Activated naive CD4-positive, alpha-beta T cell treated with Interleukin-2 at 50 U/mL for 16 hours (primary cell): ENCODE measurements around the gene DNAJB4.
A peak's percentile ranks its signal among the peaks of the same experiment; 100 is the strongest.
"Not testable (repeated sequence)": the region's sequence is repeated elsewhere in the genome, so short reads cannot be mapped to it uniquely, and the experiment has no call there.

Experiments used
- DNase-seq: peaks from one replicate; pipeline ENCODE4 v3.0.0-alpha.2; 2020

DNAJB4 gene

GRCh38 chr1:78004719-78005447 lies at the start of gene DNAJB4:
Gene DNAJB4 (plus strand): TSS chr1:78004939. CDS start chr1:78005111, 172 bp downstream.
- DNase-seq, result peak; percentile 52

GRCh38 chr1:77955709-77956108 lies 49.0 kb upstream of the DNAJB4 start:
- no peak for DNase-seq

- DNase-seq, result no peak
Measured at GRCh38 chr1:77956464-77956863, 48.3 kb upstream of the DNAJB4 start.

- no peak for DNase-seq
Measured at GRCh38 chr1:77958391-77958790, 46.3 kb upstream of the DNAJB4 start.

GRCh38 chr1:77958850-77959249 lies 45.9 kb upstream of the DNAJB4 start:
- no peak for DNase-seq

GRCh38 chr1:77961392-77961791 lies 43.3 kb upstream of the DNAJB4 start:
- DNase-seq, result no peak

- DNase-seq, result no peak
Measured at GRCh38 chr1:77966291-77966690, 38.4 kb upstream of the DNAJB4 start.

- no peak for DNase-seq
Measured at GRCh38 chr1:77970192-77970591, 34.5 kb upstream of the DNAJB4 start.

GRCh38 chr1:77972080-77972479 lies 32.7 kb upstream of the DNAJB4 start:
- no peak for DNase-seq

GRCh38 chr1:77975386-77975785 lies 29.4 kb upstream of the DNAJB4 start:
- no peak for DNase-seq

- DNase-seq, result no peak
Measured at GRCh38 chr1:77975907-77976306, 28.8 kb upstream of the DNAJB4 start.

GRCh38 chr1:77976433-77977076 lies 28.2 kb upstream of the DNAJB4 start:
- no peak for DNase-seq

- no peak for DNase-seq
Measured at GRCh38 chr1:77977989-77978292, 26.8 kb upstream of the DNAJB4 start.

GRCh38 chr1:77978293-77978968 lies 26.3 kb upstream of the DNAJB4 start:
- peak; percentile 77 for DNase-seq

- peak; percentile 95 for DNase-seq
Measured at GRCh38 chr1:77978969-77979876, 25.5 kb upstream of the DNAJB4 start, which contains the start of gene FUBP1. Gene FUBP1 (minus strand): TSS chr1:77979072. CDS start chr1:77979004, 68 bp downstream.

GRCh38 chr1:77983352-77983996 lies 21.3 kb upstream of the DNAJB4 start:
- DNase-seq, result not testable (repeated sequence)

- DNase-seq, result no peak
Measured at GRCh38 chr1:77983997-77984355, 20.8 kb upstream of the DNAJB4 start.

GRCh38 chr1:77984629-77985028 lies 20.1 kb upstream of the DNAJB4 start:
- DNase-seq, result no peak

GRCh38 chr1:77986810-77987209 lies 17.9 kb upstream of the DNAJB4 start:
- DNase-seq, result no peak

- DNase-seq, result no peak
Measured at GRCh38 chr1:77987919-77988318, 16.8 kb upstream of the DNAJB4 start.

GRCh38 chr1:77989744-77990143 lies 15.0 kb upstream of the DNAJB4 start:
- no peak for DNase-seq

- DNase-seq, result no peak
Measured at GRCh38 chr1:77990629-77991204, 14.0 kb upstream of the DNAJB4 start.
